KOPT-K1 (cell line): ENCODE measurements around the gene CCDC120.

Experiments
- H3K27ac ChIP-seq: fragments of 200-600 bp; sonication (generic); 2 replicates; pipeline ENCODE4 v1.5.1; 2016; ENCODE audit warnings: antibody characterized with exemption, mild to moderate bottlenecking, low read depth, low read length; ENCODE audit not compliant: poor library complexity, severe bottlenecking
- H3K36me3 ChIP-seq: fragments of 200-600 bp; sonication (generic); 2 replicates; pipeline ENCODE4 v1.5.1; 2017; ENCODE audit warnings: antibody characterized with exemption, mild to moderate bottlenecking, low read length, moderate library complexity; ENCODE audit not compliant: insufficient read depth
- H3K9me3 ChIP-seq: fragments of 200-600 bp; sonication (generic); 2 replicates; pipeline ENCODE4 v1.5.1; 2017; ENCODE audit warnings: antibody characterized with exemption, low read length, mild to moderate bottlenecking; ENCODE audit not compliant: insufficient read depth, poor library complexity, severe bottlenecking

The CCDC120 gene

DNA sequence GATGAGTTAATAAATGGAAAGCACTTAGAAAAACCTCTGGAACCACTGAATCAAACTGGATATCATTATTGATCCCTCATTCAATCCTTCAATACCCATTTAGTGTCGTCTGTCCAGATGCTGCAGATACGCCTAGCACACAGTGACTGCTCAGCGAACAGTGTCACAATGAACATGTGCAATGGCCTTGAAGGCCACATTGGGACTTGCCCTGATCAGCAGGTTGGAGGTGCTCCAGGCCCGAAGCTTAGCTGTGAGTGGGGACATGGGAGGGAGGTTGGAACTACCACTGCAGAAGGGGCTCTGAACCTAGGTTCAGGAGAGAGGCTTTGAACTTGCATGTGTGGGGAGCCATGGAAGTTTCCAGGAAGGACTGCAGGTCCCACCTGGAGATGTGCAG is 47.5 kb downstream of the CCDC120 start:
- Histone ChIP-seq H3K27ac (no peak overlapping the region), H3K9me3 (no peaks in the 10 kb centered on the region), H3K36me3 (peaks cover 11% of the 10 kb centered on the region)

GRCh38 chrX:49106930-49107329 is 48.1 kb downstream of the CCDC120 start:
- Histone ChIP-seq H3K9me3 (no peaks in the 10 kb centered on the region), H3K27ac (no peak overlapping the region), H3K36me3 (peaks cover 15% of the 10 kb centered on the region)

- no peak overlapping the region for H3K27ac ChIP-seq
- peaks cover 31% of the 10 kb centered on the region for H3K36me3 ChIP-seq
- no peaks in the 10 kb centered on the region for H3K9me3 ChIP-seq
Measured at GRCh38 chrX:49108641-49109040, 49.8 kb downstream of the CCDC120 start.

- Histone ChIP-seq H3K27ac (no peak overlapping the region), H3K36me3 (peaks cover 39% of the 10 kb centered on the region), H3K9me3 (no peaks in the 10 kb centered on the region)
Measured at GRCh38 chrX:49110417-49110816, 51.6 kb downstream of the CCDC120 start.

DNA sequence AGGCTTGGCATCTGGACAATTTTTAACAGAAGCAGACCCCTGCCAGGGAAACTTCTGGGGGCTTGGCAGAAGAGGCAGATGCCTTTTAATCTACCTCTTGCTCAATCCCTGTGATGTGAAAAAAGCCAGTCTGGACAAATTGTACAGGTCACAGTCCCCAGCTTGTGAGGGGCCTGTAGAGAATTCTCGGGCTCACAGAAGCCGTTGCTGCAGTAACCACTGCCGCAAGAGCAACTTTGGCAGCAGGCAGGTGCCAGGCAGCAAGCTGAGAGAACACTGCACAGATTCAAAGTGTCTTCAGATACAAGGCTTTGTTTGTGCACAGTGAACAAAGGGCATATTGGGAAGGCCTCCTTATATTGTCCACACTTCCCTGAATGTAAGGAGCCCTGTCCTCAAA is 53.0 kb downstream of the CCDC120 start:
- peaks cover 52% of the 10 kb centered on the region for H3K36me3 ChIP-seq
- no peak overlapping the region for H3K27ac ChIP-seq
- no peaks in the 10 kb centered on the region for H3K9me3 ChIP-seq

GRCh38 chrX:49116076-49116475 is 57.3 kb downstream of the CCDC120 start:
- Histone ChIP-seq H3K9me3 (no peaks in the 10 kb centered on the region), H3K27ac (no peak overlapping the region), H3K36me3 (peaks cover 66% of the 10 kb centered on the region; the same call in 1 of the 2 replicates)

- Histone ChIP-seq H3K9me3 (no peaks in the 10 kb centered on the region), H3K27ac (no peak overlapping the region), H3K36me3 (peaks cover 71% of the 10 kb centered on the region; the same call in 1 of the 2 replicates)
Measured at GRCh38 chrX:49116716-49117115, 57.9 kb downstream of the CCDC120 start.

DNA sequence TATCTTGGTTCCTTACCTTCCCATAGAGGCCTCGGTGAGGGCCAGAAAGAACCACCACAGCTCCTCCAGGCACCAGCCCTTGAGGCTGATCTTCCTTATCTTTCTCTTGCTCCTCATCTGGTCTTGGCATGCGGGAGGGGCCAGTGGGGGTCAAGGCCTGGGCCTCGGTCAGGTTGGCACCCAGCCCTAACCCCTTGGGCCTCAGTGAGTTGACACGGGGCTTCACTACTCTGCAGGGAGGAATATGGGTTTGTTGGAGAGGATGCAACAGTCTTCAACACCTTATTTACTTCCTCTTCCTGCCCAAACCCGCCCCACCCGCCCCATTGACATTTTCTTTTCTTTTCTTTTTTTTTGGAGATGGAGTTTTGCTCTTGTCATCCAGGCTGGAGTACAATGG is 58.8 kb downstream of the CCDC120 start:
- Histone ChIP-seq H3K36me3 (peaks cover 63% of the 10 kb centered on the region; the same call in 1 of the 2 replicates), H3K9me3 (no peaks in the 10 kb centered on the region), H3K27ac (no peak overlapping the region)
